Pancreas (tissue), 10 donors: Measurements from ENCODE around the gene CLK2. TPM values are rescaled to one million over a fixed set of nuclear protein-coding genes. Genes with fewer than 3 reads are reported as not detected.

Source experiments
- ATAC-seq, 4 donors: fragments of 200-7000 bp; cut with Tn5 transposase; one replicate each; pipeline versions ENCODE4 v1.8.0 to v1.9.1; 2020; ENCODE audit warnings: mild to moderate bottlenecking in 4 of 4, moderate library complexity in 4 of 4
- DNase-seq, 6 donors: peaks; one replicate each; pipeline ENCODE4 v3.0.0-alpha.2; 2020
- FAIRE-seq: peaks from 2 replicates; lab custom pipeline; 2012; peaks lifted over from hg19 to GRCh38; lab: Jason Lieb, UNC
- H3K27ac ChIP-seq, 4 donors: fragments of 200-600 bp; sonication (generic); 1 replicate in 3 of 4; 2 replicates in 1 of 4; pipeline versions ENCODE4 v1.5.0 to v1.8.0; 2020
- H3K27me3 ChIP-seq, 4 donors: fragments of 200-600 bp; one replicate each; pipeline ENCODE4 v1.8.0; 2021
- H3K36me3 ChIP-seq, 3 donors: fragments of 200-600 bp; sonication (generic) in 1 of 3; one replicate each; pipeline versions ENCODE4 v1.5.0 to v1.8.0; 2020 to 2021
- H3K4me1 ChIP-seq, 3 donors: fragments of 200-600 bp; one replicate each; pipeline ENCODE4 v1.8.0; 2021
- H3K4me3 ChIP-seq, 4 donors: fragments of 200-600 bp; sonication (generic) in 2 of 4; one replicate each; pipeline versions ENCODE4 v1.5.0 to v1.8.0; 2020 to 2021
- H3K9me3 ChIP-seq, 4 donors: fragments of 200-600 bp; one replicate each; pipeline ENCODE4 v1.8.0; 2021
- WGBS, 2 donors: extraction: QIAGEN DNeasy Blood & Tissue Kit; methylation state at CpG; one replicate each; pipeline ENCODE4 v1.1.7; 2013; 5-methylcytosine and 5-hydroxymethylcytosine counted together
- intact Hi-C, 3 donors: fragments of 100-400 bp; cut with DNase I; formaldehyde crosslinking; loops; one replicate each; pipeline versions ENCODE4 v1.11.1 to v1.14.2; 2022
- polyA plus RNA-seq, 2 donors: library from polyadenylated mRNA; stranded (reverse); fragments of 200-250 nt; gene quantifications; one replicate each; pipeline ENCODE4 v1.2.3, GENCODE V29; 2013
- total RNA-seq, 6 donors: library from RNA; stranded (reverse); fragmentation: NEBNext Ultra II Directional in 4 of 6; extraction: Animal tissue kit (Norgen Biotek cat#: 25700) in 4 of 6; gene quantifications; one replicate each; pipeline versions ENCODE4 v1.2.1 to v1.2.4, GENCODE V29; 2021 to 2023
- TF ChIP-seq, protein P1 (sequence below), 4 donors: fragments of 200-600 bp; sonication (generic) in 3 of 4; IDR thresholded peaks; one replicate each; pipeline versions ENCODE4 v1.5.0 to v1.8.0; 2021; ENCODE audit warnings: antibody characterized with exemption in 4 of 4
- donor health status: healthy with polysubstance abuse.
- donor health status: DM: no; HTN: no; CAD: no; lungs with moderate emphysema.
- donor health status: DM: no; HTN: no; CAD: no.
- donor health status: control.
- donor health status: control.
- donor health status: Bipolar disorder and iron deficiency.
- donor health status: DM: yes; HTN: yes; CAD: no.
- donor health status: DM: no; HTN: no; CAD: no.
- donor health status: DM: no; HTN: no; CAD: no.
- donor health status: DM: yes; HTN: yes; CAD: no.

The CLK2 gene
- total RNA-seq (10 to 100 TPM; 15.7 to 39.6 (median 18.7) TPM), polyA plus RNA-seq (10 to 100 TPM; 81.1 to 89.4 TPM)

DNA sequence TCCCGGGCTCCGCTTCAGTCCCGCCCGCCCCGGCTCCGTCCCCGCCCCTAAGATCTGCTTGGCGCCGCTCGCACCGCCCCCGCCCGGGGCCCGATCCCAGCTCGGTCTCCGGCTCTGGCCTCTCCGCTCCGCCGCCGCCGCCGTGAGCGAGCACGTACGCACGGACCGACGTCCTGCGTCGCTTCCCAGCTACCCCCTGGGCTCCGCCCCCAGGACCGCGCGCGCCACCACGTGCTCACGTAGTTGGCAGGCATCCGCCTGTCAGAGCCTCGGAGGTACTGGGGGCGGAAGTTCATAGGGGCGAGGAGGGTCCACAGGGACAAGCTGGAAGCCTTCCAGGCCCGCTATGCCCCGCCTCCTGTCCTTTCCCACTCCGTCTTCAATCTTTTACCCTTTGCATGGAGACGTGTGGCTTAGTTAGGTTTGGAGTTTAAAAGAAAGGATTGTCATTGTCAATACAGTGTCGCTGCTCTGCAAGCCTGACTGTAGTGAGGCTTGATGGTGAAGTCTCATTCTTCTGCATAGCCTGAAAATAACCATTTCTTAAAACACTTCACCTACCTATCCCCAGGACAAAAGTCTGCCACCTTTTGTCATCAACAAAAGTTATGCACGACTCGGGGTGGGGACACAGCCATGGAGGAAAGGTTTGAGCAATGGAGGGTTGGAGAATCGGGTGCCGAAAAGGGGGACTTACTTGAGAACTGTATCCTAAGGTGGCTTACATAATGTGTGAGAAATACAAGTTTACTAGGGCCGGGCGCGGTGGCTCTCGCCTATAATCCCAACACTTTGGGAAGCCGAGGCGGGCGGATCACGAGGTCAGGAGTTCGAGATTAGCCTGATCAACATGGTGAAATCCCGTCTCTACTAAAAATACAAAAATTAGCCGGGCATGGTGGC, at the start of gene CLK2:
Gene CLK2, minus strand, starts transcription at position 162 of the 903 bp plus-strand sequence. CDS start 2,527 bp downstream, outside the sequence.
- ATAC-seq (peak; percentile 85 to 92 (median 88)), DNase-seq (peak; percentile 94 to 99 (median 96)), FAIRE-seq (no peak)
- H3K27me3 ChIP-seq = no peaks in the 10 kb centered on the region
- peak within 1 kb of the TSS; percentile 76 to 93 (median 84) for H3K27ac ChIP-seq
- 10 to 12% methylated on average over 49 to 61 of the region's 61 CpGs for WGBS, 2 donors
- no peaks in the 10 kb centered on the region for H3K9me3 ChIP-seq
- H3K4me1 ChIP-seq = peaks cover 0 to 12% (median 3%) of the 10 kb centered on the region in 3 donors
- peaks cover 7 to 22% (median 11%) of the 10 kb centered on the region in 3 donors for H3K36me3 ChIP-seq
- peak within 1 kb of the TSS; percentile 63 to 74 (median 67) for H3K4me3 ChIP-seq
- TF ChIP-seq, protein P1, sequence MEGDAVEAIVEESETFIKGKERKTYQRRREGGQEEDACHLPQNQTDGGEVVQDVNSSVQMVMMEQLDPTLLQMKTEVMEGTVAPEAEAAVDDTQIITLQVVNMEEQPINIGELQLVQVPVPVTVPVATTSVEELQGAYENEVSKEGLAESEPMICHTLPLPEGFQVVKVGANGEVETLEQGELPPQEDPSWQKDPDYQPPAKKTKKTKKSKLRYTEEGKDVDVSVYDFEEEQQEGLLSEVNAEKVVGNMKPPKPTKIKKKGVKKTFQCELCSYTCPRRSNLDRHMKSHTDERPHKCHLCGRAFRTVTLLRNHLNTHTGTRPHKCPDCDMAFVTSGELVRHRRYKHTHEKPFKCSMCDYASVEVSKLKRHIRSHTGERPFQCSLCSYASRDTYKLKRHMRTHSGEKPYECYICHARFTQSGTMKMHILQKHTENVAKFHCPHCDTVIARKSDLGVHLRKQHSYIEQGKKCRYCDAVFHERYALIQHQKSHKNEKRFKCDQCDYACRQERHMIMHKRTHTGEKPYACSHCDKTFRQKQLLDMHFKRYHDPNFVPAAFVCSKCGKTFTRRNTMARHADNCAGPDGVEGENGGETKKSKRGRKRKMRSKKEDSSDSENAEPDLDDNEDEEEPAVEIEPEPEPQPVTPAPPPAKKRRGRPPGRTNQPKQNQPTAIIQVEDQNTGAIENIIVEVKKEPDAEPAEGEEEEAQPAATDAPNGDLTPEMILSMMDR (IDR thresholded peaks at IDR 0.05) = no peak
- intact Hi-C loops = no loop called here

DNA sequence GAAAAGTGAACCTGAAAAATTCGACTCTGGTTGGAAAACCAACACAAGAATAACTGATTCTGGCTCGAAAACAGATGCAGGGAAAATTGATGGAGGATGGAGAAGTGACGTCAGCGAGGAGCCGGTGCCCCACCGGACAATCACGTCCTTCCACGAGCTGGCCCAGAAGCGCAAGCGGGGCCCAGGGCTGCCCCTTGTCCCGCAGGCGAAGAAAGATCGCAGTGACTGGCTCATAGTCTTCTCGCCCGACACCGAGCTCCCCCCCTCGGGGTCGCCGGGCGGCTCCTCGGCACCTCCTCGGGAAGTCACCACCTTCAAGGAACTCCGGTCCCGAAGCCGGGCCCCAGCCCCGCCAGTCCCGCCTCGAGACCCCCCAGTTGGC, 49.3 kb upstream of the CLK2 start:
- DNase-seq (peak in 2 of 6 donors; percentile 32 to 82), ATAC-seq (no peak), FAIRE-seq (no peak)
- no peaks in the 10 kb centered on the region for H3K36me3 ChIP-seq
- H3K27me3 ChIP-seq = no peaks in the 10 kb centered on the region
- no peaks in the 10 kb centered on the region for H3K9me3 ChIP-seq
- intact Hi-C loops = loop anchor here in 2 of 3 donors (5.0 to 10.0 kb wide), 3 partner anchors 40 to 70 kb away; partner anchors contain the start of gene ENTREP3 (in 1 of the 2)
- H3K27ac ChIP-seq = peak overlapping the region; percentile 81 to 97 (median 88)
- H3K4me3 ChIP-seq = peak overlapping the region; percentile 79 to 91 (median 86)
- TF ChIP-seq, protein P1 (IDR thresholded peaks at IDR 0.05) = no peak
- peaks cover 0 to 7% (median 0%) of the 10 kb centered on the region in 3 donors for H3K4me1 ChIP-seq
- WGBS, 2 donors = 1 to 6% methylated on average over 22 to 28 of the region's 28 CpGs

DNA sequence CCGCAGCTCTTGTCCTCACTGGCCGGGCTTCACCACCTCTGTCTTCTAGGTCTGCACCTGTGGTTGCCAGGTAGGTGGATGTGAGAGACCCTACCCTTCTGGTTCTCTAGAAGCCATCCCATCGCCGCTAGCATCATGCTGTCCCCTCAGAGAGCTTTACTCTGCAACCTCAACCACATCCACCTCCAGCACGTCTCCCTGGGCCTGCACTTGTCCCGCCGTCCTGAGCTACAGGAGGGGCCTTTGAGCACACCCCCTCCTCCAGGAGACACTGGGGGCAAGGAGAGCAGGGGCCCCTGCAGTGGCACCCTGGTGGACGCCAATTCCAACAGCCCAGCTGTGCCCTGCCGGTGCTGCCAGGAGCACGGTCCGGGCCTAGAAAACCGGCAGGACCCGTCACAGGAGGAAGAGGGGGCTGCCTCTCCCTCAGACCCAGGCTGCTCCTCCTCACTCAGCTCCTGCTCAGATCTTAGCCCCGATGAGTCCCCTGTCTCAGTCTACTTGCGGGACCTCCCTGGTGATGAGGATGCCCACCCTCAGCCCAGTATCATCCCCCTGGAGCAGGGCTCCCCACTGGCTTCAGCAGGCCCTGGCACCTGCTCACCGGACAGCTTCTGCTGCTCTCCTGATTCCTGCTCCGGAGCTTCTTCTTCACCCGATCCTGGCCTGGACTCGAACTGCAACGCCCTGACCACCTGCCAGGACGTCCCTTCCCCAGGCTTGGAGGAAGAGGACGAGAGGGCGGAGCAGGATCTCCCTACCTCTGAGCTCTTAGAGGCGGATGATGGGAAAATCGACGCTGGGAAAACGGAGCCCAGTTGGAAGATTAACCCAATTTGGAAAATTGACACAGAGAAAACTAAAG, 48.6 kb upstream of the CLK2 start:
- WGBS, 2 donors = 49 to 59% methylated on average over 27 of the region's 27 CpGs

More for the DNA sequence above, 48.6 kb upstream of the CLK2 start:
- Histone ChIP-seq H3K4me3 (peak overlapping the region in 1 of 4 donors; percentile 79), H3K9me3 (no peaks in the 10 kb centered on the region), H3K27me3 (no peaks in the 10 kb centered on the region), H3K4me1 (peaks cover 0 to 7% (median 0%) of the 10 kb centered on the region in 3 donors), H3K36me3 (no peaks in the 10 kb centered on the region), H3K27ac (peak overlapping the region in 1 of 4 donors; percentile 97)
- ATAC-seq = no peak
- TF ChIP-seq, protein P1 (IDR thresholded peaks at IDR 0.05) = no peak
- no peak for FAIRE-seq
- intact Hi-C loops = loop anchor here in 2 of 3 donors (5.0 to 10.0 kb wide), 3 partner anchors 40 to 70 kb away; partner anchors contain the start of gene ENTREP3 (in 1 of the 2)
- DNase-seq = peak in 3 of 6 donors; percentile 31 to 80 (median 50)
